GM12878 (cell line): Measurements from ENCODE around the gene FLT4. TPM values are rescaled to one million over a fixed set of nuclear protein-coding genes. Genes with fewer than 3 reads are reported as not detected.

Experiments used
- ATAC-seq: fragments of 200-7000 bp; cut with Tn5 transposase; 3 replicates; pipeline ENCODE4 v1.9.1; 2020; ENCODE audit warnings: mild to moderate bottlenecking, moderate library complexity
- BruUV-seq: library from RNA; stranded (reverse); fragments of 400-500 nt; replicated peaks from 2 replicates; lab custom pipeline; 2021; lab: Mats Ljungman, UMichigan
- CTCF ChIA-PET: fragments of 300-600 bp; sonication (Branson Sonifier 250); formaldehyde crosslinking; extraction: SDS; loops from one replicate; lab custom pipeline; 2021; ENCODE audit warnings: inconsistent platforms; lab: Yijun Ruan, JAX
- POLR2A ChIA-PET: fragments of 350-600 bp; formaldehyde crosslinking; extraction: SDS; loops from one replicate; lab custom pipeline; 2021; ENCODE audit warnings: inconsistent platforms; lab: Charles Lee
- RAD21 ChIA-PET: fragments of 300-600 bp; sonication (Branson Sonifier 250); formaldehyde crosslinking; loops from one replicate; lab custom pipeline; 2023; ENCODE audit warnings: antibody characterized with exemption; ENCODE audit not compliant: unreplicated experiment; lab: Charles Lee
- SMC1A ChIA-PET: fragments of 300-600 bp; sonication (Branson Sonifier 250); formaldehyde crosslinking; loops from one replicate; lab custom pipeline; 2023; ENCODE audit not compliant: unreplicated experiment, uncharacterized antibody; lab: Charles Lee
- DNase-seq: peaks from one replicate; pipeline ENCODE4 v3.0.0-alpha.2; 2011; ENCODE audit warnings: low read depth, low spot score
- FAIRE-seq: peaks from 3 replicates; lab custom pipeline; 2011; peaks lifted over from hg19 to GRCh38; lab: Jason Lieb, UNC
- H2AFZ ChIP-seq: 2 replicates; pipeline ENCODE4 v1.6.0; 2011; ENCODE audit warnings: low read depth, low read length, control low read depth; ENCODE audit not compliant: control insufficient read depth
- H3K27ac ChIP-seq: 2 replicates; pipeline ENCODE4 v1.5.1; 2011; ENCODE audit warnings: control low read depth; ENCODE audit not compliant: control insufficient read depth, insufficient read depth
- H3K27me3 ChIP-seq, 2 experiments: replicated peaks in 1 of 2; 2 replicates each; pipeline versions ENCODE4 v1.6.0 to v1.6.1; 2011; ENCODE audit warnings: low read length in 1 of 2; ENCODE audit not compliant: control insufficient read depth in 2 of 2, insufficient read depth in 2 of 2
- H3K36me3 ChIP-seq, 2 experiments: 2 replicates each; pipeline ENCODE4 v1.5.1; 2011; ENCODE audit warnings: low read length in 1 of 2; ENCODE audit not compliant: control insufficient read depth in 2 of 2, insufficient read depth in 2 of 2
- H3K4me1 ChIP-seq: 2 replicates; pipeline ENCODE4 v1.6.1; 2011; ENCODE audit warnings: mild to moderate bottlenecking, low read length, moderate library complexity, mixed read lengths; ENCODE audit not compliant: control insufficient read depth, insufficient read depth
- H3K4me2 ChIP-seq: 2 replicates; pipeline ENCODE4 v1.6.0; 2011; ENCODE audit warnings: control low read depth; ENCODE audit not compliant: control insufficient read depth, insufficient read depth
- H3K4me3 ChIP-seq: fragments of 200-600 bp; sonication (generic); 2 replicates; pipeline ENCODE4 v1.5.1; 2016
- H3K79me2 ChIP-seq: 2 replicates; pipeline ENCODE4 v1.6.0; 2011; ENCODE audit warnings: low read length; ENCODE audit not compliant: control insufficient read depth, insufficient read depth
- H3K9ac ChIP-seq: 2 replicates; pipeline ENCODE4 v1.8.0; 2011; ENCODE audit warnings: low read length, control low read depth, mixed read lengths; ENCODE audit not compliant: control insufficient read depth, insufficient read depth
- H3K9me3 ChIP-seq: replicated peaks from 3 replicates; pipeline ENCODE4 v1.5.1; 2011; ENCODE audit warnings: mild to moderate bottlenecking, low read length; ENCODE audit not compliant: control insufficient read depth, insufficient read depth
- H4K20me1 ChIP-seq: 2 replicates; pipeline ENCODE4 v1.6.0; 2011; ENCODE audit not compliant: control insufficient read depth, insufficient read depth
- CHD2 ChIP-seq: IDR thresholded peaks from 2 replicates; pipeline ENCODE4 v1.6.1; 2011; ENCODE audit warnings: low read depth, low read length, improper control_type of control experiment, borderline replicate concordance
- DPF2 ChIP-seq: fragments of 450-650 bp; IDR thresholded peaks from 2 replicates; pipeline ENCODE4 v1.6.1; 2017; ENCODE audit warnings: mild to moderate bottlenecking
- MEF2A ChIP-seq: IDR thresholded peaks from 2 replicates; pipeline ENCODE4 v1.6.1; 2011; ENCODE audit warnings: low read depth, mild to moderate bottlenecking, low read length, moderate library complexity; ENCODE audit not compliant: insufficient read depth
- MYC ChIP-seq: IDR thresholded peaks from 2 replicates; pipeline ENCODE4 v1.6.1; 2011; ENCODE audit warnings: mild to moderate bottlenecking, low read length, moderate library complexity, inconsistent platforms; ENCODE audit not compliant: insufficient read depth, insufficient replicate concordance, insufficient read length, severe bottlenecking
- RB1 ChIP-seq: fragments of 450-650 bp; formaldehyde crosslinking; IDR thresholded peaks from 2 replicates; pipeline ENCODE4 v1.6.1; 2017; ENCODE audit warnings: mild to moderate bottlenecking, borderline replicate concordance
- RELA ChIP-seq: fragments of 450-650 bp; IDR thresholded peaks from 2 replicates; pipeline ENCODE4 v1.8.0; 2014; ENCODE audit warnings: borderline replicate concordance; ENCODE audit not compliant: partially characterized antibody
- SREBF1 ChIP-seq: IDR thresholded peaks from 2 replicates; pipeline ENCODE4 v1.6.1; 2012; ENCODE audit warnings: mild to moderate bottlenecking, low read length
- SUPT20H ChIP-seq: IDR thresholded peaks from 2 replicates; pipeline ENCODE4 v1.6.1; 2011; ENCODE audit warnings: low read depth, mild to moderate bottlenecking, low read length, moderate library complexity, borderline replicate concordance; ENCODE audit not compliant: control insufficient read depth
- ZNF384 ChIP-seq: IDR thresholded peaks from 2 replicates; pipeline ENCODE4 v1.6.1; 2012; ENCODE audit warnings: low read depth, mild to moderate bottlenecking, low read length, improper control_type of control experiment, borderline replicate concordance
- WGBS: methylation state at CpG from one replicate; pipeline ENCODE4 v1.1.6; 2016; ENCODE audit warnings: low lambda C conversion rate; ENCODE audit not compliant: insufficient replicate concordance, insufficient coverage; ENCODE audit errors: missing lambda C conversion rate; 5-methylcytosine and 5-hydroxymethylcytosine counted together
- in situ Hi-C: fragments of 300-500 bp; cut with MboI; formaldehyde crosslinking; loops from 9 replicates; pipeline ENCODE4 v1.14.3; 2018; ENCODE audit warnings: mixed read lengths
- intact Hi-C: fragments of 100-400 bp; cut with micrococcal nuclease; formaldehyde crosslinking; loops from one replicate; pipeline ENCODE4 v1.14.2; 2022; ENCODE audit not compliant: unreplicated experiment
- polyA plus RNA-seq, 11 experiments: library from polyadenylated mRNA; depleted of rRNA in 4 of 11; unstranded in 6 of 11; stranded (reverse) in 5 of 11; fragments of >200 nt; fragmentation: Nextera tagmentation in 4 of 11; fragmentation: Illumina TruSeq in 1 of 11; extraction: Ambion mirVana in 4 of 11; extraction: Trizol in 1 of 11; gene quantifications; 1 replicate in 1 of 11; 2 replicates in 10 of 11; pipeline versions ENCODE4 v1.2.1 to v1.2.3, GENCODE V29; 2011 to 2016; ENCODE audit warnings: inconsistent platforms in 2 of 11, missing spikeins in 2 of 11, low read depth in 1 of 11
- total RNA-seq, 4 experiments: library from RNA; depleted of rRNA in 3 of 4; stranded (reverse); fragments of >200 nt in 3 of 4; fragmentation: Illumina TruSeq in 1 of 4; extraction: Trizol in 1 of 4; gene quantifications; 2 replicates each; pipeline versions ENCODE4 v1.2.1 to v1.2.3, GENCODE V29; 2013 to 2021
- TF ChIP-seq, protein P1 (sequence below): IDR thresholded peaks from 2 replicates; pipeline ENCODE4 v1.6.1; 2011; ENCODE audit warnings: low read depth, low read length, improper control_type of control experiment, borderline replicate concordance
- TF ChIP-seq, protein P2 (sequence below): fragments of 150-350 bp; IDR thresholded peaks from 2 replicates; pipeline ENCODE4 v1.6.1; 2014; ENCODE audit warnings: mild to moderate bottlenecking, low read depth, low read length
- TF ChIP-seq, protein P3 (sequence below): fragments of 450-650 bp; IDR thresholded peaks from 2 replicates; pipeline ENCODE4 v1.6.1; 2017; ENCODE audit warnings: mild to moderate bottlenecking, moderate library complexity

Gene FLT4
- total and polyA plus RNA-seq, 10 of the 15 experiments (the other 5 are each of a cell fraction or from before 2014, with no cell fraction given): 0.18 TPM; not detected in 9

DNA sequence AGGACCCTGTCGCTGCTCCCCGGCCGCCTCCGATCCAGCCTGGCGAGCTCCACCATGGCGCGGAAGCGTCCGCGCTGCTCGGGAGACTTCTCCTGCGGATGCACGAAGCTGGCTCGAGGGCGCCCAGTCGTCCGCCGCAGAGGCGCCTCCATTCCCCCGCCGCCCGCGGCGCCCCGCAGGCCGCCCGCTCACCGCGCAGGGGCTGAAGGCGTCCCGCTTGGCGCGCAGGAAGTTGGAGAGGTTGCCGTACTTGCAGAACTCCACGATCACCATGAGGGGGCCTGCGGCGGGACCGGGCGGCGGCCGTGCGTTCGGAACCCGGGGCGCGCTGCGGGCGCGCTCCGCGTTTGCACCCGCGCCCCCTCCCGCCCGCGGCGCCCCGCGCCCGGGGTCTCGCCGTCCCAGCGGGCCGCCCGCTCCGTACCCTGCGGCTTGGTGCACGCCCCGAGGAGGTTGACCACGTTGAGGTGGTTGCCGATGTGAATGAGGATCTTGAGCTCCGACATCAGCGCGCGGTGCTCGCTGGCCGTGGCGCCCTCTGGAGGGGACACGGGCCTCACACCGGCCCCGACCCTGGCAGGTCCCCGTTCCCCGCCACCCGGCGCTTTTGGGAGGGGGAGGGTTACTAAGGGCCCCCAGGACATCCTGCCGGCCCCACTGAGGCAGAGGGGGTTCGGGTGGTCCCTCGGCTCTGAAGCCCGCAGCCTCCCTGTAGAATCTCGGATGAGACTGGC, 30.4 kb downstream of the FLT4 start (continued):
- TF ChIP-seq CHD2: no peak
- TF ChIP-seq MEF2A: no peak
- TF ChIP-seq, protein P1, sequence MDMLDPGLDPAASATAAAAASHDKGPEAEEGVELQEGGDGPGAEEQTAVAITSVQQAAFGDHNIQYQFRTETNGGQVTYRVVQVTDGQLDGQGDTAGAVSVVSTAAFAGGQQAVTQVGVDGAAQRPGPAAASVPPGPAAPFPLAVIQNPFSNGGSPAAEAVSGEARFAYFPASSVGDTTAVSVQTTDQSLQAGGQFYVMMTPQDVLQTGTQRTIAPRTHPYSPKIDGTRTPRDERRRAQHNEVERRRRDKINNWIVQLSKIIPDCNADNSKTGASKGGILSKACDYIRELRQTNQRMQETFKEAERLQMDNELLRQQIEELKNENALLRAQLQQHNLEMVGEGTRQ: no peak
- TF ChIP-seq, all 136 proteins: peak for 0

DNA sequence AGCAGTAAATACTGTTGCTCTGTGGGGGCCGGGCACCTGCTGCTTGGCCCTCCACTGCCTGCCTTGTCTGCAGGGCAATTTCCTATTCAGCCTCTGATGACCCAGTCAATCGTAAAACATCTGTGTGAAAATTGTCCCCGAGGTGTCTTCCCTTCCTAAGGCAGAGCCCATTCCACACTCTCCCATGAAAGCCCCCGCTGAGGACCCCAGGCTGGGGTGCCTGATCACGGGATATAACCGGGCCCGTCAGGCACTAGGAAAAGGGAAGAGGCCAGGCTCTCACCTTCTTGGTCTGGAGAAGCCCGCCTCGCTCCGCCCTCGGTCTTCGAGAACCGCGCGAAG, 30.9 kb downstream of the FLT4 start:
- ChIA-PET RAD21 (no interaction called here), POLR2A (no interaction called here), CTCF (no interaction called here), SMC1A (no interaction called here)
- H4K20me1 ChIP-seq: no peaks in the 10 kb centered on the region
- H3K4me3 ChIP-seq: no peak overlapping the region
- H3K27me3 ChIP-seq: no peaks in the 10 kb centered on the region
- H3K9ac ChIP-seq: no peak overlapping the region
- no peak overlapping the region for H3K4me2 ChIP-seq
- intact Hi-C loops: no loop called here
- no peak overlapping the region for H2AFZ ChIP-seq
- in situ Hi-C loops: no loop called here
- DNase-seq (no peak), ATAC-seq (no peak), FAIRE-seq (no peak)
- H3K36me3 ChIP-seq: no peaks in the 10 kb centered on the region
- H3K79me2 ChIP-seq: no peaks in the 10 kb centered on the region
- WGBS: 90% methylated on average over 15 of the region's 15 CpGs
- H3K9me3 ChIP-seq: no peaks in the 10 kb centered on the region
- no peak overlapping the region for H3K27ac ChIP-seq
- no peaks in the 10 kb centered on the region for H3K4me1 ChIP-seq
- BruUV-seq: no TSS peak
- TF ChIP-seq ZNF384 (no peak), SUPT20H (no peak), RELA (no peak), MYC (no peak), DPF2 (no peak), SREBF1 (no peak), RB1 (no peak)
- TF ChIP-seq, protein P2, sequence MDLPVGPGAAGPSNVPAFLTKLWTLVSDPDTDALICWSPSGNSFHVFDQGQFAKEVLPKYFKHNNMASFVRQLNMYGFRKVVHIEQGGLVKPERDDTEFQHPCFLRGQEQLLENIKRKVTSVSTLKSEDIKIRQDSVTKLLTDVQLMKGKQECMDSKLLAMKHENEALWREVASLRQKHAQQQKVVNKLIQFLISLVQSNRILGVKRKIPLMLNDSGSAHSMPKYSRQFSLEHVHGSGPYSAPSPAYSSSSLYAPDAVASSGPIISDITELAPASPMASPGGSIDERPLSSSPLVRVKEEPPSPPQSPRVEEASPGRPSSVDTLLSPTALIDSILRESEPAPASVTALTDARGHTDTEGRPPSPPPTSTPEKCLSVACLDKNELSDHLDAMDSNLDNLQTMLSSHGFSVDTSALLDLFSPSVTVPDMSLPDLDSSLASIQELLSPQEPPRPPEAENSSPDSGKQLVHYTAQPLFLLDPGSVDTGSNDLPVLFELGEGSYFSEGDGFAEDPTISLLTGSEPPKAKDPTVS: no peak
- TF ChIP-seq, protein P1: no peak
- TF ChIP-seq, protein P3, sequence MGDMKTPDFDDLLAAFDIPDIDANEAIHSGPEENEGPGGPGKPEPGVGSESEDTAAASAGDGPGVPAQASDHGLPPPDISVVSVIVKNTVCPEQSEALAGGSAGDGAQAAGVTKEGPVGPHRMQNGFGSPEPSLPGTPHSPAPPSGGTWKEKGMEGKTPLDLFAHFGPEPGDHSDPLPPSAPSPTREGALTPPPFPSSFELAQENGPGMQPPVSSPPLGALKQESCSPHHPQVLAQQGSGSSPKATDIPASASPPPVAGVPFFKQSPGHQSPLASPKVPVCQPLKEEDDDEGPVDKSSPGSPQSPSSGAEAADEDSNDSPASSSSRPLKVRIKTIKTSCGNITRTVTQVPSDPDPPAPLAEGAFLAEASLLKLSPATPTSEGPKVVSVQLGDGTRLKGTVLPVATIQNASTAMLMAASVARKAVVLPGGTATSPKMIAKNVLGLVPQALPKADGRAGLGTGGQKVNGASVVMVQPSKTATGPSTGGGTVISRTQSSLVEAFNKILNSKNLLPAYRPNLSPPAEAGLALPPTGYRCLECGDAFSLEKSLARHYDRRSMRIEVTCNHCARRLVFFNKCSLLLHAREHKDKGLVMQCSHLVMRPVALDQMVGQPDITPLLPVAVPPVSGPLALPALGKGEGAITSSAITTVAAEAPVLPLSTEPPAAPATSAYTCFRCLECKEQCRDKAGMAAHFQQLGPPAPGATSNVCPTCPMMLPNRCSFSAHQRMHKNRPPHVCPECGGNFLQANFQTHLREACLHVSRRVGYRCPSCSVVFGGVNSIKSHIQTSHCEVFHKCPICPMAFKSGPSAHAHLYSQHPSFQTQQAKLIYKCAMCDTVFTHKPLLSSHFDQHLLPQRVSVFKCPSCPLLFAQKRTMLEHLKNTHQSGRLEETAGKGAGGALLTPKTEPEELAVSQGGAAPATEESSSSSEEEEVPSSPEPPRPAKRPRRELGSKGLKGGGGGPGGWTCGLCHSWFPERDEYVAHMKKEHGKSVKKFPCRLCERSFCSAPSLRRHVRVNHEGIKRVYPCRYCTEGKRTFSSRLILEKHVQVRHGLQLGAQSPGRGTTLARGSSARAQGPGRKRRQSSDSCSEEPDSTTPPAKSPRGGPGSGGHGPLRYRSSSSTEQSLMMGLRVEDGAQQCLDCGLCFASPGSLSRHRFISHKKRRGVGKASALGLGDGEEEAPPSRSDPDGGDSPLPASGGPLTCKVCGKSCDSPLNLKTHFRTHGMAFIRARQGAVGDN: no peak
